GM21529 (cell line): ENCODE measurements around the gene CEP164.

ENCODE experiments used
- ATAC-seq: cut with Tn5 transposase; IDR thresholded peaks from one replicate; pipeline ENCODE4 v1.9.1; 2021; ENCODE audit not compliant: unreplicated experiment

Gene CEP164

GRCh38 chr11:117417856-117418255 is 90.2 kb downstream of the CEP164 start:
- ATAC-seq: no peak

GRCh38 chr11:117418737-117419481 is 91.3 kb downstream of the CEP164 start:
- no peak for ATAC-seq

GRCh38 chr11:117419482-117420142 is 92.0 kb downstream of the CEP164 start:
- ATAC-seq: no peak

- no peak for ATAC-seq
These were observed 92.5 kb downstream of the CEP164 start for GRCh38 chr11:117420143-117420485.

GRCh38 chr11:117420598-117420997 is 92.9 kb downstream of the CEP164 start:
- no peak for ATAC-seq

- ATAC-seq: no peak
These were observed 93.4 kb downstream of the CEP164 start for GRCh38 chr11:117421041-117421440.

- ATAC-seq: no peak
These were observed 93.8 kb downstream of the CEP164 start for GRCh38 chr11:117421476-117421875.

- no peak for ATAC-seq
These were observed 95.5 kb downstream of the CEP164 start for GRCh38 chr11:117423046-117423575.

GRCh38 chr11:117424781-117425180 is 97.1 kb downstream of the CEP164 start:
- no peak for ATAC-seq

GRCh38 chr11:117425679-117426296 is 98.1 kb downstream of the CEP164 start:
- ATAC-seq: no peak

GRCh38 chr11:117426297-117426685 is 98.6 kb downstream of the CEP164 start:
- no peak for ATAC-seq

GRCh38 chr11:117426941-117427340 is 99.3 kb downstream of the CEP164 start:
- ATAC-seq: no peak

- no peak for ATAC-seq
These were observed 99.8 kb downstream of the CEP164 start for GRCh38 chr11:117427356-117427874.

- no peak for ATAC-seq
These were observed 100.7 kb downstream of the CEP164 start for GRCh38 chr11:117428186-117428855.

GRCh38 chr11:117428856-117429229 is 101.2 kb downstream of the CEP164 start:
- no peak for ATAC-seq

- ATAC-seq: no peak
These were observed 102.8 kb downstream of the CEP164 start for GRCh38 chr11:117430293-117430955.

GRCh38 chr11:117431436-117431835 is 103.8 kb downstream of the CEP164 start:
- ATAC-seq: no peak

- ATAC-seq: no peak
These were observed 106.1 kb downstream of the CEP164 start for GRCh38 chr11:117433717-117434116.

GRCh38 chr11:117434481-117434880 is 106.8 kb downstream of the CEP164 start:
- ATAC-seq: no peak

- ATAC-seq: peak; percentile 75
These were observed 107.7 kb downstream of the CEP164 start for GRCh38 chr11:117435326-117435725.
